ENCODE data around the gene RIT1. TPM values are rescaled to one million over a fixed set of nuclear protein-coding genes. Genes with fewer than 3 reads are reported as not detected.

The RIT1 gene
- total and polyA plus RNA-seq, 2 donors (not counting 3 experiments of a cell fraction or from before 2014, with no cell fraction given), result 46.4 to 65.5 TPM

- dilution Hi-C loops (cut with MboI; ENCODE audit: extremely low pct_ligation_motif_present, low sequenced_read_pairs), result no loop called here
- H3K9me3 ChIP-seq (replicated peaks; ENCODE audit: control insufficient read depth, insufficient read depth, low read length), result no peaks in the 10 kb centered on the region
- peaks cover 4% of the 10 kb centered on the region for H3K79me2 ChIP-seq (ENCODE audit: control insufficient read depth, insufficient read depth, low read length)
- no peak overlapping the region for H3K27ac ChIP-seq (ENCODE audit: insufficient read depth, low read depth, low read length)
- POLR2A ChIA-PET, result no interaction called here
- no peaks in the 10 kb centered on the region for H4K20me1 ChIP-seq (replicated peaks; ENCODE audit: control insufficient read depth, extremely low read depth, insufficient read depth, low read length)
- H2AFZ ChIP-seq (ENCODE audit: low read depth, low read length), result no peak overlapping the region
- TF ChIP-seq POLR2AphosphoS5 (IDR thresholded peaks at IDR 0.05; ENCODE audit: insufficient read depth, low read depth, low read length) (no peak), POLR2A (IDR thresholded peaks at IDR 0.05; ENCODE audit: low read depth, low read length) (no peak), MAX (IDR thresholded peaks at IDR 0.05; ENCODE audit: insufficient read depth, insufficient read length) (no peak), MYC (IDR thresholded peaks at IDR 0.05; ENCODE audit: low read depth, low read length) (no peak), GATA2 (IDR thresholded peaks at IDR 0.05; ENCODE audit: insufficient read depth, insufficient read length, low read depth, low read length) (no peak), EZH2 (IDR thresholded peaks at IDR 0.05; ENCODE audit: borderline replicate concordance, low read depth, low read length, severe bottlenecking) (no peak)
- intact Hi-C loops (cut with micrococcal nuclease), result no loop called here
- peaks cover 0 to 3% of the 10 kb centered on the region in 2 experiments for H3K36me3 ChIP-seq (ENCODE audit: control insufficient read depth in 2 of 2, extremely low read depth in 1 of 2, insufficient read depth in 2 of 2, low read length in 2 of 2)
- no peak overlapping the region for H3K4me2 ChIP-seq (ENCODE audit: insufficient read depth, low read length)
- no TSS peak for BruUV-seq (replicated peaks)
- peaks cover 15% of the 10 kb centered on the region for H3K4me1 ChIP-seq (ENCODE audit: control insufficient read depth, extremely low read depth, insufficient read depth, low read length)
- no peak overlapping the region for H3K9ac ChIP-seq (replicated peaks; ENCODE audit: extremely low read depth, insufficient read depth, low read length)
- no peak for DNase-seq (ENCODE audit: low read depth, low spot score)
- CTCF ChIA-PET, result no interaction called here
- H3K27me3 ChIP-seq (ENCODE audit: control insufficient read depth in 2 of 2, insufficient read depth in 2 of 2, low read length in 2 of 2), result no peaks in the 10 kb centered on the region
- H3K4me3 ChIP-seq (replicated peaks in 1 of 3; ENCODE audit: insufficient read depth in 1 of 3, low read depth in 1 of 3, low read length in 3 of 3), result no peak overlapping the region
- FAIRE-seq, result no peak
- H3K9me1 ChIP-seq (replicated peaks; ENCODE audit: control insufficient read depth, extremely low read depth, insufficient read depth, low read length), result no peaks in the 10 kb centered on the region
Observed at GRCh38 chr1:155864393-155864792, 46.8 kb downstream of the RIT1 start.

GRCh38 chr1:155861896-155862295 lies 49.3 kb downstream of the RIT1 start:
- POLR2A ChIA-PET, result no interaction called here
- H3K27me3 ChIP-seq (ENCODE audit: control insufficient read depth in 2 of 2, insufficient read depth in 2 of 2, low read length in 2 of 2), result no peaks in the 10 kb centered on the region

More at GRCh38 chr1:155861896-155862295, 49.3 kb downstream of the RIT1 start:
- TF ChIP-seq GATA2 (IDR thresholded peaks at IDR 0.05; ENCODE audit: insufficient read depth, insufficient read length, low read depth, low read length), result no peak
- TF ChIP-seq POLR2AphosphoS5 (IDR thresholded peaks at IDR 0.05; ENCODE audit: insufficient read depth, low read depth, low read length), result no peak
- TF ChIP-seq POLR2A (IDR thresholded peaks at IDR 0.05; ENCODE audit: low read depth, low read length), result no peak
- no peak for TF ChIP-seq JUN (IDR thresholded peaks at IDR 0.05; ENCODE audit: borderline replicate concordance, insufficient read depth, insufficient read length, low read depth)
- no peak for TF ChIP-seq MAX (IDR thresholded peaks at IDR 0.05; ENCODE audit: insufficient read depth, insufficient read length)
- Histone ChIP-seq H3K27ac (ENCODE audit: insufficient read depth, low read depth, low read length) (no peak overlapping the region), H3K79me2 (ENCODE audit: control insufficient read depth, insufficient read depth, low read length) (peaks cover 4% of the 10 kb centered on the region), H3K9me3 (replicated peaks; ENCODE audit: control insufficient read depth, insufficient read depth, low read length) (no peaks in the 10 kb centered on the region), H3K4me2 (ENCODE audit: insufficient read depth, low read length) (no peak overlapping the region), H3K9me1 (replicated peaks; ENCODE audit: control insufficient read depth, extremely low read depth, insufficient read depth, low read length) (no peaks in the 10 kb centered on the region), H3K9ac (replicated peaks; ENCODE audit: extremely low read depth, insufficient read depth, low read length) (no peak overlapping the region), H4K20me1 (replicated peaks; ENCODE audit: control insufficient read depth, extremely low read depth, insufficient read depth, low read length) (no peaks in the 10 kb centered on the region), H2AFZ (ENCODE audit: low read depth, low read length) (no peak overlapping the region), H3K4me3 (replicated peaks in 1 of 3; ENCODE audit: insufficient read depth in 1 of 3, low read depth in 1 of 3, low read length in 3 of 3) (no peak overlapping the region), H3K36me3 (ENCODE audit: control insufficient read depth in 2 of 2, extremely low read depth in 1 of 2, insufficient read depth in 2 of 2, low read length in 2 of 2) (no peaks in the 10 kb centered on the region), H3K4me1 (ENCODE audit: control insufficient read depth, extremely low read depth, insufficient read depth, low read length) (peaks cover 15% of the 10 kb centered on the region)
- CTCF ChIA-PET, result interaction anchor here (1.4 to 3.5 kb wide), 2 partner anchors 11 to 28 kb away, joined by 3 to 11 read pairs; no protein-coding TSS in a partner anchor
- FAIRE-seq (no peak), DNase-seq (ENCODE audit: low read depth, low spot score) (no peak)
- no TSS peak for BruUV-seq (replicated peaks)
- dilution Hi-C loops (cut with MboI; ENCODE audit: extremely low pct_ligation_motif_present, low sequenced_read_pairs), result no loop called here
- intact Hi-C loops (cut with micrococcal nuclease), result no loop called here
